HFFc6 (cell line): ENCODE measurements around the gene IFI44. TPM values are rescaled to one million over a fixed set of nuclear protein-coding genes. Genes with fewer than 3 reads are reported as not detected.
A peak's percentile ranks its signal among the peaks of the same experiment; 100 is the strongest.

Experiments
- DNase-seq: peaks from one replicate; pipeline ENCODE4 v3.0.0-alpha.2; 2018
- H3K27ac Mint-ChIP-seq: 2 replicates; pipeline ENCODE4 v1.8.0; 2020; ENCODE audit warnings: mild to moderate bottlenecking, mixed read lengths
- H3K27me3 Mint-ChIP-seq: 2 replicates; pipeline ENCODE4 v1.8.0; 2021; ENCODE audit warnings: mild to moderate bottlenecking, moderate library complexity, mixed read lengths; ENCODE audit not compliant: insufficient read depth
- H3K36me3 Mint-ChIP-seq: 2 replicates; pipeline ENCODE4 v1.8.0; 2021; ENCODE audit warnings: low read depth, mixed read lengths
- H3K4me1 Mint-ChIP-seq: 2 replicates; pipeline ENCODE4 v1.8.0; 2020; ENCODE audit warnings: low read depth, mixed read lengths
- H3K4me3 Mint-ChIP-seq: 2 replicates; pipeline ENCODE4 v1.8.0; 2020; ENCODE audit warnings: mild to moderate bottlenecking, moderate library complexity, mixed read lengths
- H3K9me3 Mint-ChIP-seq: 2 replicates; pipeline ENCODE4 v1.8.0; 2020; ENCODE audit warnings: mild to moderate bottlenecking, mixed read lengths
- CTCF ChIP-seq: fragments of 200-600 bp; sonication (generic); IDR thresholded peaks from 2 replicates; pipeline ENCODE4 v1.5.0; 2021; ENCODE audit warnings: antibody characterized with exemption, mild to moderate bottlenecking
- total RNA-seq, 6 experiments: library from RNA; stranded (reverse); fragmentation: NEBNext Ultra II Directional; extraction: Animal tissue kit (Norgen Biotek cat#: 25700); gene quantifications; 2 replicates in 1 of 6; 3 replicates in 5 of 6; pipeline ENCODE4 v1.2.3, GENCODE V29; 2021

Gene IFI44
- total RNA-seq, 6 experiments from 2014 or later, result 1.3 to 3.3 (median 2.8) TPM

- peak overlapping the region; percentile 76; the same call in 1 of the 2 replicates for H3K4me3 Mint-ChIP-seq
- TF ChIP-seq CTCF, result no peak
- H3K27me3 Mint-ChIP-seq, result no peaks in the 10 kb centered on the region; the same call in 1 of the 2 replicates
- peaks cover 4% of the 10 kb centered on the region; the same call in 1 of the 2 replicates for H3K9me3 Mint-ChIP-seq
- no peak for DNase-seq
- H3K4me1 Mint-ChIP-seq, result peaks cover 16% of the 10 kb centered on the region
- H3K36me3 Mint-ChIP-seq, result no peaks in the 10 kb centered on the region; the same call in 1 of the 2 replicates
- no peak overlapping the region; the same call in 1 of the 2 replicates for H3K27ac Mint-ChIP-seq
Observed at GRCh38 chr1:78650114-78650660, 556 bp downstream of the IFI44 start.

GRCh38 chr1:78651241-78651640 is 1.6 kb downstream of the IFI44 start:
- H3K27me3 Mint-ChIP-seq, result no peaks in the 10 kb centered on the region; the same call in 1 of the 2 replicates
- H3K36me3 Mint-ChIP-seq, result no peaks in the 10 kb centered on the region; the same call in 1 of the 2 replicates
- H3K27ac Mint-ChIP-seq, result no peak overlapping the region
- no peak for TF ChIP-seq CTCF
- no peak overlapping the region for H3K4me3 Mint-ChIP-seq
- peaks cover 16% of the 10 kb centered on the region for H3K4me1 Mint-ChIP-seq
- DNase-seq, result no peak
- peaks cover 4% of the 10 kb centered on the region; the same call in 1 of the 2 replicates for H3K9me3 Mint-ChIP-seq

GRCh38 chr1:78652019-78652560 is 2.5 kb downstream of the IFI44 start:
- Mint-ChIP-seq H3K36me3 (no peaks in the 10 kb centered on the region; the same call in 1 of the 2 replicates), H3K4me1 (peaks cover 16% of the 10 kb centered on the region), H3K4me3 (no peak overlapping the region), H3K27me3 (no peaks in the 10 kb centered on the region; the same call in 1 of the 2 replicates), H3K27ac (no peak overlapping the region), H3K9me3 (peaks cover 4% of the 10 kb centered on the region; the same call in 1 of the 2 replicates)
- no peak for DNase-seq
- no peak for TF ChIP-seq CTCF

- Mint-ChIP-seq H3K36me3 (no peaks in the 10 kb centered on the region), H3K4me1 (no peaks in the 10 kb centered on the region), H3K9me3 (no peaks in the 10 kb centered on the region), H3K27me3 (no peaks in the 10 kb centered on the region), H3K27ac (no peak overlapping the region), H3K4me3 (no peak overlapping the region)
- TF ChIP-seq CTCF, result no peak
- no peak for DNase-seq
Observed at GRCh38 chr1:78658901-78659300, 9.3 kb downstream of the IFI44 start.

GRCh38 chr1:78663923-78664322 is 14.3 kb downstream of the IFI44 start:
- no peak for DNase-seq
- no peaks in the 10 kb centered on the region for H3K9me3 Mint-ChIP-seq
- no peak overlapping the region for H3K4me3 Mint-ChIP-seq
- H3K27ac Mint-ChIP-seq, result no peak overlapping the region
- TF ChIP-seq CTCF, result no peak
- no peaks in the 10 kb centered on the region for H3K36me3 Mint-ChIP-seq
- no peaks in the 10 kb centered on the region for H3K4me1 Mint-ChIP-seq
- H3K27me3 Mint-ChIP-seq, result no peaks in the 10 kb centered on the region
